ENCODE data around the gene PSD2.

The PSD2 gene

DNA sequence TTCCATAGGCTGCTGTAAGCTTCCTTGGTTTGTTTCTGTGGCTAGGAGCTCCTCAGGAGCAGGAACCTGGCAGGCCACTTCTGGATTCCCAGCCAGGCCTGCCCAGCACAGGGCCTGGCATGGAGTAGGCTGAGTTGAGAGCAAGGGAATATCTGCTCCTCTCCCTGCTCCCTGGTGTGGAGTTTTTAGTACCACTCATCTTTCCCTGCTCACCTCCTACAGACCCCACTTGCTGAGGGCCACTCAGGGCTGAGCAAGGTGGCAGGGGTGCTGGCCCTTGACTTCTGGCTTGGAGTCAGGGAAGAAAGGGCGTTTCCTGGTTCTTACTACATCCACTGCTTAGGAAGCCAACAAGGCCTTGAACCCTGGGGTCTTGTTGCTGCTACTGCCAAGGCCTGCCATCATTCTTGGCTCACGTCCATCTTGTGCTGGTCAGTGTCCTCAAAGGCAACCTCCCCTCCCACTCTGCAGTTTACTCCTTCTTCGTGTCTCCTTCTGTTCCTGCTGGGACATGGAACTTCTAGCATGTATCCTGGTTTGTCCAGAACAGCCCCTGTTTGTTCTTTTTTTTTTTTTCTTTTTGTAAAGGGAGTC is 54.9 kb downstream of the PSD2 start:
- DNase-seq (ENCODE audit: insufficient read length, low spot score) (no peak), FAIRE-seq (no peak)
- TF ChIP-seq CTCF (IDR thresholded peaks at IDR 0.05; ENCODE audit: insufficient read depth, missing control alignments) = no peak

GRCh38 chr5:139851558-139851957 is 56.0 kb downstream of the PSD2 start:
- no peak for TF ChIP-seq CTCF (IDR thresholded peaks at IDR 0.05; ENCODE audit: insufficient read depth, missing control alignments)

DNA sequence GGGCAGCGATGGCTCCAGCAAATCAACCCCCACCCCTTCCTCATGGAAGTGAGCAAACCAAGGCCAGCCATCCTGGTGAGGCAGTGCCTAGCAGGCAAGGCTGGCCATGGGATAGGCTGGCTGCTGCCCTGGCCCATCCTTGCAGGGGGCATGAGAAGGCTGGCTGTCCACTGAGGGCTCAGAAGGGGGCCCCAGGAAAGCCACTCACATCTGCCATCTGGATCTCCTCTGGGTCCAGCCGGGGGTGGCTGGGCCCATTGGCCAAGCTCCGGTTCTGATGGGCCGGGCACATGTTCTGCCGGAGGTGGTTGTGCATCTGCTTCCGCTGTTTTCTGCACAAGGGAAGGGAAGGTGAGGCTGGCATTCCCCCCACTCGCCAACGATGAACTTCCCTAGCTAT is 57.1 kb downstream of the PSD2 start:
- DNase-seq (ENCODE audit: insufficient read length, low spot score) (no peak), FAIRE-seq (no peak)
- TF ChIP-seq CTCF (IDR thresholded peaks at IDR 0.05; ENCODE audit: insufficient read depth, missing control alignments) = no peak

More at GRCh38 chr5:139851558-139851957, 56.0 kb downstream of the PSD2 start:
- DNase-seq (ENCODE audit: insufficient read length, low spot score) = no peak
- no peak for FAIRE-seq

GRCh38 chr5:139854029-139854605 is 58.5 kb downstream of the PSD2 start:
- TF ChIP-seq CTCF (IDR thresholded peaks at IDR 0.05; ENCODE audit: insufficient read depth, missing control alignments) = no peak
- FAIRE-seq = no peak
- DNase-seq (ENCODE audit: insufficient read length, low spot score) = no peak

DNA sequence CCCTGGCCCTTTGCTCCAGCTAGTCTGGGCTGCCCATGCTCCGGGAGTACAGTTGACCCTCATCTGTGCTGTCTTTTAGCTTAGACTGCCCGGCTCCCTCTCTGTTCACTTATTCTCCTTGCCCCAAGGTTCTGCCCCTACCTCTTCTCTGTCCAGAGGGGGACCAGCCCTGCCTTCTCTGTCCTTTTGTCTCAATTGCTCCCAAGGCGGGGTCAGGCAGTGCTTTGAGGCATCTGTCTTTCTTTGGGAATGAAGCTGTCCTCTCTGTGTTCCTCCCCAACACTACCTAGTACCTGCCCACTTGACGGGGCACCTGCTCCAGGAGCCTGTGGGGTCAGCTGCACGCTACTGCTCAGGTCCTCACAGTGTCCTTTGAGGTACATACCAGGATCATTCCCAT is 59.3 kb downstream of the PSD2 start:
- no peak for FAIRE-seq
- no peak for TF ChIP-seq CTCF (IDR thresholded peaks at IDR 0.05; ENCODE audit: insufficient read depth, missing control alignments)
- no peak for DNase-seq (ENCODE audit: insufficient read length, low spot score)

DNA sequence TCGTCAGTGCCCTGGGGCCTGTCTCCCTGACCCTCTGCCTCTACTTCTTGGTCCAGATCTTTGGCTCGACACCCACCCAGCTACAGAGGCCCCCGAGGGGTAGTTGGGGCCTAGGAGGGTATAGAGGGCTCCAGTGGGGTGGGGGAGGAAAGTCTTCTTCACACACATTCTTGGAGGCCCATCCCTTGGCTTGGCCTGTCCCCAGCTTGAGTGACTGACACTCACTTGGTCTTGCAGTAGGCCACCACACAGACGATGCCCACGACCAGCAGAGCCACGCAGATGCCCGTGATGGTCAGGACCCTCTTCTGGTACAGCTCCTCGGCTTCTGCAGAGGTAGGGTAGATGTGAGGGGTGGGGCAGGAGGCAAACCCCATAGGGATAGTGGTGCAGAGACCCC is 59.8 kb downstream of the PSD2 start:
- FAIRE-seq (no peak), DNase-seq (ENCODE audit: insufficient read length, low spot score) (no peak)
- TF ChIP-seq CTCF (IDR thresholded peaks at IDR 0.05; ENCODE audit: insufficient read depth, missing control alignments) = no peak

GRCh38 chr5:139855946-139856540 is 60.4 kb downstream of the PSD2 start:
- DNase-seq (ENCODE audit: insufficient read length, low spot score) = no peak
- TF ChIP-seq CTCF (IDR thresholded peaks at IDR 0.05; ENCODE audit: insufficient read depth, missing control alignments) = no peak
- no peak for FAIRE-seq
